ENCODE data around the gene WDR55.
"Not testable (repeated sequence)": the region's sequence is repeated elsewhere in the genome, so short reads cannot be mapped to it uniquely, and the experiment has no call there.

Gene WDR55

GRCh38 chr5:140639148-140639981, 25.3 kb upstream of the WDR55 start, which contains the start of gene TMCO6:
Gene TMCO6 (plus strand): TSS chr5:140639451. CDS start chr5:140639528, 77 bp downstream.
- H3K27ac ChIP-seq, result peak within 1 kb of the TSS; percentile 84
- H3K9ac ChIP-seq (ENCODE audit: insufficient read length), result peak within 1 kb of the TSS; percentile 91
- DNase-seq (ENCODE audit: low read depth, low spot score), result peak; percentile 67
- H3K36me3 ChIP-seq (ENCODE audit: insufficient read depth, low read length), result peaks cover 16% of the 10 kb centered on the region
- no peaks in the 10 kb centered on the region for H3K9me3 ChIP-seq (ENCODE audit: low read depth, low read length)
- peak within 1 kb of the TSS; percentile 93 for H3K4me3 ChIP-seq
- TF ChIP-seq POLR2AphosphoS5 (IDR thresholded peaks at IDR 0.05; ENCODE audit: borderline replicate concordance, low read depth, low read length) (peak; percentile 98), FOXP2 (optimal IDR thresholded peaks at IDR 0.05; ENCODE audit: control extremely low read depth, extremely low read length, insufficient read depth) (no peak)

DNA sequence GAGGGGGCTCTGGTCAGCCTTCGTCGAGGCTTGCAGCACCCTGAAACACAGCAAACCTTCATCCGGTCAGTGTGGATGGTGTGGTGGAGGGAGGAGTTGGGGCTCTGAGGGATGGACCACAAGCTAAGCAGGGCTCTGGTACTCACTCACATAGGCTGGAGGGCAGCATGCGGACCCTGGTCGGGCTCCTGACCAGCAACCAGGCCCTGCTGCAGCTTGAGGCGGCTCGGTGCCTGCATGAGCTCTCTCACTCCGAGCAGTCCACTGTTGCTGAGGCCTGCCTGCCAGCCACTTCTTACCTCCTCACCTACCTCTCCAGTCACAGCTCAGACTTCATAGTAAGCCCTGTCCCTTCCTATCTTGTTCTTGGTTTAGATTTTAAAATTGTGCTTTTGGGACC, 23.0 kb upstream of the WDR55 start:
- Histone ChIP-seq H3K9ac (ENCODE audit: insufficient read length) (no peak overlapping the region), H3K36me3 (ENCODE audit: insufficient read depth, low read length) (peaks cover 30% of the 10 kb centered on the region), H3K9me3 (ENCODE audit: low read depth, low read length) (no peaks in the 10 kb centered on the region), H3K27ac (no peak overlapping the region), H3K4me3 (no peak overlapping the region)
- no peak for DNase-seq (ENCODE audit: low read depth, low spot score)
- TF ChIP-seq EZH2 (IDR thresholded peaks at IDR 0.05), result no peak
- no peak for TF ChIP-seq FOXP2 (optimal IDR thresholded peaks at IDR 0.05; ENCODE audit: control extremely low read depth, extremely low read length, insufficient read depth)
- TF ChIP-seq POLR2AphosphoS5 (IDR thresholded peaks at IDR 0.05; ENCODE audit: borderline replicate concordance, low read depth, low read length), result no peak

GRCh38 chr5:140642718-140643117, 22.0 kb upstream of the WDR55 start:
- H3K9me3 ChIP-seq (ENCODE audit: low read depth, low read length), result no peaks in the 10 kb centered on the region
- H3K9ac ChIP-seq (ENCODE audit: insufficient read length), result no peak overlapping the region
- no peak overlapping the region for H3K27ac ChIP-seq
- no peak overlapping the region for H3K4me3 ChIP-seq
- DNase-seq (ENCODE audit: low read depth, low spot score), result no peak
- no peak for TF ChIP-seq EZH2 (IDR thresholded peaks at IDR 0.05)
- TF ChIP-seq FOXP2 (optimal IDR thresholded peaks at IDR 0.05; ENCODE audit: control extremely low read depth, extremely low read length, insufficient read depth), result no peak
- no peak for TF ChIP-seq POLR2AphosphoS5 (IDR thresholded peaks at IDR 0.05; ENCODE audit: borderline replicate concordance, low read depth, low read length)
- H3K36me3 ChIP-seq (ENCODE audit: insufficient read depth, low read length), result peaks cover 30% of the 10 kb centered on the region

DNA sequence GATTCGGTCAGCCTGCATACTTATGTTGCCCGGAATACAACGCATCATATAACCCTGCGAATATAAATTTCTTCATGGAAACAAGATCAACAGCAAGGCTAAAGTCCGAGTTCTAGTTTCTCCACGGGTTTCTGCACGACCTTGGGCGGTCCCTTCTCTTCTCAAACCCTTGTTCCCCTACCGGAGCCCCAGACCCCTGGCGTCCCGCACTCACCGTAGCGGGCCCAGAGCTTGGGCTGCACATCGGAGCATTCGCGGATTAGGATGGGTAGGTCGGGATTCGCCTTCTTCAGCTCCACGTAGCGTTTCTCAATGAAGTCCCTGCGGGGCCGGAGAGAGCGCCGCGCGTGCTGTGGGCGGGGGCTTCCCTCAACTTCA, 17.7 kb upstream of the WDR55 start:
- Histone ChIP-seq H3K9me3 (ENCODE audit: low read depth, low read length) (no peaks in the 10 kb centered on the region), H3K4me3 (peak overlapping the region; percentile 85), H3K9ac (ENCODE audit: insufficient read length) (peak overlapping the region; percentile 93), H3K36me3 (ENCODE audit: insufficient read depth, low read length) (peaks cover 57% of the 10 kb centered on the region), H3K27ac (no peak overlapping the region)
- no peak for DNase-seq (ENCODE audit: low read depth, low spot score)
- TF ChIP-seq FOXP2 (optimal IDR thresholded peaks at IDR 0.05; ENCODE audit: control extremely low read depth, extremely low read length, insufficient read depth) (no peak), EZH2 (IDR thresholded peaks at IDR 0.05) (no peak), POLR2AphosphoS5 (IDR thresholded peaks at IDR 0.05; ENCODE audit: borderline replicate concordance, low read depth, low read length) (no peak)

DNA sequence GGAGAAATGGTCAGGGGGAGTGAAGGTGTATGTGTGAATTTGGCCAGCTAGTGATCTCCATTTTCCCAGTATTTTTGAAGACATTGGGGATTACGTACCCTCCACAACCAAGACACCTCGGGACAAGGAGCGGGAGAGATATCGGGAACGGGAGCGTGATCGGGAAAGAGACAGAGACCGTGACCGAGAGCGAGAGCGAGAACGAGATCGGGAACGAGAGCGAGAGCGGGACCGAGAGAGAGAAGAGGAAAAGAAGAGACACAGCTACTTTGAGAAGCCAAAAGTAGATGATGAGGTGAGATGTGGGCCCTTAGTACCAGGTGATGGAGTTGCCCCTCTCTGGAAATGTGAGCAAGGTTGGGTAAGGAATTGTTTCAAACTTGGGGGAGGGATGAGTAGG, 5.8 kb upstream of the WDR55 start:
- Histone ChIP-seq H3K9me3 (ENCODE audit: low read depth, low read length) (no peaks in the 10 kb centered on the region), H3K36me3 (ENCODE audit: insufficient read depth, low read length) (peaks cover 81% of the 10 kb centered on the region), H3K9ac (ENCODE audit: insufficient read length) (no peak overlapping the region), H3K27ac (no peak overlapping the region), H3K4me3 (no peak overlapping the region)
- no peak for DNase-seq (ENCODE audit: low read depth, low spot score)
- TF ChIP-seq EZH2 (IDR thresholded peaks at IDR 0.05), result no peak

- H3K9me3 ChIP-seq (ENCODE audit: low read depth, low read length); H3K27ac ChIP-seq; DNase-seq (ENCODE audit: low read depth, low spot score); H3K9ac ChIP-seq (ENCODE audit: insufficient read length); H3K4me3 ChIP-seq: not testable (repeated sequence)
- H3K36me3 ChIP-seq (ENCODE audit: insufficient read depth, low read length), result peaks cover 66% of the 10 kb centered on the region
Observed at GRCh38 chr5:140660371-140660770, 4.3 kb upstream of the WDR55 start.

- Histone ChIP-seq H3K27ac (peak overlapping the region; percentile 85), H3K9ac (ENCODE audit: insufficient read length) (peak overlapping the region; percentile 86), H3K36me3 (ENCODE audit: insufficient read depth, low read length) (peaks cover 51% of the 10 kb centered on the region), H3K9me3 (ENCODE audit: low read depth, low read length) (no peaks in the 10 kb centered on the region), H3K4me3 (peak overlapping the region; percentile 80)
- no peak for DNase-seq (ENCODE audit: low read depth, low spot score)
- no peak for TF ChIP-seq POLR2AphosphoS5 (IDR thresholded peaks at IDR 0.05; ENCODE audit: borderline replicate concordance, low read depth, low read length)
- TF ChIP-seq FOXP2 (optimal IDR thresholded peaks at IDR 0.05; ENCODE audit: control extremely low read depth, extremely low read length, insufficient read depth), result no peak
- no peak for TF ChIP-seq EZH2 (IDR thresholded peaks at IDR 0.05)
Observed at GRCh38 chr5:140664030-140664358, 710 bp upstream of the WDR55 start.

DNA sequence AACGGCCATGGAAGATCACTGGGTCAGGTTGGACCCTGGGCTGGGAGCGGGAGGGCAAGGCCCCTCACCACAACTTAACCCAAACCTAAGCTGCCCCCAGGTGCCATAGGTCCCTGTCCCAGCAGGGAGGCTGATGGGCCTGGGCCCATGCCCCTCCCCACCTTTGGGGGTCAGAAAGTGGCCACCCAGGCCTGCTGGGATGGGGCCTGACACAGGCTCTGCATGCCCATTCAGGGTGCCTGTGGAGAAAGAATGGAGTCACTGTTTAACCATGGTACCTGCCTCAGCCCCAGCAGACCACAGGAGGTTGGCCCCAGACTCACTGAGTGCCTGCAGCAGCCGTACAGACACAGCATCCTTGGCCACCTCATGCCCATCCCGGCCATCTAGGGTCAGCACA, 6.3 kb downstream of the WDR55 start:
- DNase-seq (ENCODE audit: low read depth, low spot score); H3K4me3 ChIP-seq; H3K9ac ChIP-seq (ENCODE audit: insufficient read length); H3K9me3 ChIP-seq (ENCODE audit: low read depth, low read length); H3K27ac ChIP-seq: not testable (repeated sequence)
- H3K36me3 ChIP-seq (ENCODE audit: insufficient read depth, low read length), result peaks cover 50% of the 10 kb centered on the region; the same call in 1 of the 2 replicates

GRCh38 chr5:140671472-140672125, 6.9 kb downstream of the WDR55 start:
- H3K9me3 ChIP-seq (ENCODE audit: low read depth, low read length), result no peaks in the 10 kb centered on the region
- TF ChIP-seq EZH2 (IDR thresholded peaks at IDR 0.05) (no peak), POLR2AphosphoS5 (IDR thresholded peaks at IDR 0.05; ENCODE audit: borderline replicate concordance, low read depth, low read length) (no peak), FOXP2 (optimal IDR thresholded peaks at IDR 0.05; ENCODE audit: control extremely low read depth, extremely low read length, insufficient read depth) (no peak)
- no peak for DNase-seq (ENCODE audit: low read depth, low spot score)
- no peak overlapping the region for H3K4me3 ChIP-seq
- H3K9ac ChIP-seq (ENCODE audit: insufficient read length), result no peak overlapping the region
- H3K27ac ChIP-seq, result peak overlapping the region; percentile 46; the same call in 1 of the 2 replicates
- peaks cover 55% of the 10 kb centered on the region; the same call in 1 of the 2 replicates for H3K36me3 ChIP-seq (ENCODE audit: insufficient read depth, low read length)

Measured in SK-N-MC (cell line).